NB4 (cell line): ENCODE measurements around the gene HMCN2.

ENCODE experiments used
- POLR2A ChIP-seq: IDR thresholded peaks from 2 replicates; pipeline ENCODE4 v1.6.1; 2011; ENCODE audit warnings: mild to moderate bottlenecking; ENCODE audit not compliant: insufficient read length; ENCODE audit errors: extremely low read depth
- TF ChIP-seq, protein P1 (sequence below): IDR thresholded peaks from one replicate; pipeline ENCODE4 v1.5.1; 2012; ENCODE audit warnings: low read depth, low read length

DNA sequence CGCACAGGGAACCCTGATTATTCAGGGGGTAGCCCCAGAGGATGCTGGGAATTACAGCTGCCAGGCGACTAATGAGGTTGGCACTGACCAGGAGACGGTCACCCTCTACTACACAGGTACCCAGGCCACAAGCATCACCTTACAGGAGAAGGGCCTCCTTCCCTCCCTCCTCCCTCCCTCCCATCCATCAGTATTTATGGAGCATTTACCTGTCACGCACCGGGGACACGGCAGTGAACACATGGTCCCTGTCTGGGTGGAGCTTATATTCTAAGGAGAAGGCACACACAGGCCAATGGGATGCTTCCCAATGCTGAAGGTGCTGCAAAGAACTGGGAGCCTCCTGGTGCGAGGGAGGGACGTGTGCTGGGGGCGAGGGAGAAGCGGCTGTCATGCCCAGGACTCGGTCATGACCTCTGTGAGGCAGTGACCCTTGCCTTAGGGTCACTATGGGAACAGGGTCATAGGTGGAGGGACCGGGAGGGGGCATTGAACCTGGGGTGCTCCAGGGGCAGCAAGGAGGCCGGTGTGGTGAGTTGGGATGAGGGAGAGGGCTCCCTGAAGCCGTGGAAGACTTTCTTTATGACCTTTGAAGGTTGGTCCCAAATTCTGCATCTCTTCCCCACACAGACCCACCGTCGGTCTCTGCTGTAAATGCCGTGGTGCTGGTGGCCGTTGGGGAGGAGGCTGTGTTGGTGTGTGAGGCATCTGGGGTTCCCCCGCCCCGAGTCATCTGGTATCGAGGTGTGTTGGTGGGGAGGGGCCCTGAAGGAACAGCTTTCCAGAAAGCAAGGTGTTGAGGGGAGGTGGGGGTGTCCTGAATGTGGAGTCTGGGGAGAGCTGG, 41.5 kb downstream of the HMCN2 start:
- TF ChIP-seq, protein P1, sequence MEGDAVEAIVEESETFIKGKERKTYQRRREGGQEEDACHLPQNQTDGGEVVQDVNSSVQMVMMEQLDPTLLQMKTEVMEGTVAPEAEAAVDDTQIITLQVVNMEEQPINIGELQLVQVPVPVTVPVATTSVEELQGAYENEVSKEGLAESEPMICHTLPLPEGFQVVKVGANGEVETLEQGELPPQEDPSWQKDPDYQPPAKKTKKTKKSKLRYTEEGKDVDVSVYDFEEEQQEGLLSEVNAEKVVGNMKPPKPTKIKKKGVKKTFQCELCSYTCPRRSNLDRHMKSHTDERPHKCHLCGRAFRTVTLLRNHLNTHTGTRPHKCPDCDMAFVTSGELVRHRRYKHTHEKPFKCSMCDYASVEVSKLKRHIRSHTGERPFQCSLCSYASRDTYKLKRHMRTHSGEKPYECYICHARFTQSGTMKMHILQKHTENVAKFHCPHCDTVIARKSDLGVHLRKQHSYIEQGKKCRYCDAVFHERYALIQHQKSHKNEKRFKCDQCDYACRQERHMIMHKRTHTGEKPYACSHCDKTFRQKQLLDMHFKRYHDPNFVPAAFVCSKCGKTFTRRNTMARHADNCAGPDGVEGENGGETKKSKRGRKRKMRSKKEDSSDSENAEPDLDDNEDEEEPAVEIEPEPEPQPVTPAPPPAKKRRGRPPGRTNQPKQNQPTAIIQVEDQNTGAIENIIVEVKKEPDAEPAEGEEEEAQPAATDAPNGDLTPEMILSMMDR = no peak
- TF ChIP-seq POLR2A = no peak
